Colonic mucosa (tissue), 4 donors: ENCODE data around the gene AARS2. TPM values are rescaled to one million over a fixed set of nuclear protein-coding genes. Genes with fewer than 3 reads are reported as not detected.
"Not testable (repeated sequence)": the region's sequence is repeated elsewhere in the genome, so short reads cannot be mapped to it uniquely, and the experiment has no call there.

ENCODE experiments used
- DNase-seq: peaks from one replicate; pipeline ENCODE4 v3.0.0-alpha.2; 2020
- H3K27ac ChIP-seq: fragments of 200-600 bp; one replicate; pipeline ENCODE4 v1.8.0; 2021
- H3K27me3 ChIP-seq: fragments of 200-600 bp; one replicate; pipeline ENCODE4 v1.8.0; 2021
- H3K36me3 ChIP-seq: fragments of 200-600 bp; one replicate; pipeline ENCODE4 v1.8.0; 2021
- H3K4me1 ChIP-seq: fragments of 200-600 bp; one replicate; pipeline ENCODE4 v1.8.0; 2021; ENCODE audit warnings: mild to moderate bottlenecking
- H3K4me3 ChIP-seq: fragments of 200-600 bp; one replicate; pipeline ENCODE4 v1.8.0; 2021
- H3K9ac ChIP-seq, 2 donors: one replicate each; pipeline ENCODE4 v1.7.0; 2013; ENCODE audit warnings: control low read depth in 2 of 2, low read depth in 2 of 2, low read length in 2 of 2
- H3K9me3 ChIP-seq: fragments of 200-600 bp; one replicate; pipeline ENCODE4 v1.8.0; 2021
- intact Hi-C: fragments of 100-400 bp; cut with DNase I; formaldehyde crosslinking; loops from one replicate; pipeline ENCODE4 v1.14.1; 2022
- total RNA-seq, 2 donors: library from RNA; stranded (reverse); fragmentation: NEBNext Ultra II Directional in 1 of 2; extraction: Animal tissue kit (Norgen Biotek cat#: 25700) in 1 of 2; gene quantifications; one replicate each; pipeline ENCODE4 v1.2.1, GENCODE V29; 2021
- TF ChIP-seq, protein P1 (sequence below): fragments of 200-600 bp; IDR thresholded peaks from one replicate; pipeline ENCODE4 v1.8.0; 2022; ENCODE audit warnings: antibody characterized with exemption, mild to moderate bottlenecking
- donor health status: healthy.
- donor health status: DM: no; HTN: no; CAD: no.
- donor health status: DM: no; HTN: no; CAD: no.

The AARS2 gene
- total RNA-seq, 2 donors from 2014 or later, result 9.0 to 27.7 TPM

DNA sequence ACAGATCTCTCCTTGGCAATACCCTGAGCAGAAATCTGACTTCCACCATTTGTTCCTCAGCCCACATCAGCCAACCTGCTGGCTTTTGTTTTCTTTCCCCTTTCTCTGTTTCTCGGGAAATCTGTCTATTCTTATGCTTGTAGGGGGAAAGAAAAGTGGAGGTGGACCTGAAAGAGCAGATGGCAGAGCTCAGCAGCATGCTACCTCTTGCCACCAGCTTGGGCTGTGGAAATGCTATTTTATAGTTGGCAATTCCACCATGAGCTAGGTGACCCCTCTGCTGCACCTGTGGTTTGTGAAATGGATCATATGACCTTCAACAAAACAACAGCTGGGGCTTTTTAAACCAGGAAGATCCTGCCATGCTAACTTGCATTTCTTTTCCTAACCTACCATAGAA lies 22.5 kb upstream of the AARS2 start:
- no peaks in the 10 kb centered on the region for H3K36me3 ChIP-seq
- intact Hi-C loops, result loop anchor here (10.0 kb wide), 1 partner anchor 241 kb away; no protein-coding TSS in a partner anchor
- no peak for DNase-seq
- no peak overlapping the region for H3K27ac ChIP-seq
- H3K27me3 ChIP-seq, result no peaks in the 10 kb centered on the region
- TF ChIP-seq, protein P1, sequence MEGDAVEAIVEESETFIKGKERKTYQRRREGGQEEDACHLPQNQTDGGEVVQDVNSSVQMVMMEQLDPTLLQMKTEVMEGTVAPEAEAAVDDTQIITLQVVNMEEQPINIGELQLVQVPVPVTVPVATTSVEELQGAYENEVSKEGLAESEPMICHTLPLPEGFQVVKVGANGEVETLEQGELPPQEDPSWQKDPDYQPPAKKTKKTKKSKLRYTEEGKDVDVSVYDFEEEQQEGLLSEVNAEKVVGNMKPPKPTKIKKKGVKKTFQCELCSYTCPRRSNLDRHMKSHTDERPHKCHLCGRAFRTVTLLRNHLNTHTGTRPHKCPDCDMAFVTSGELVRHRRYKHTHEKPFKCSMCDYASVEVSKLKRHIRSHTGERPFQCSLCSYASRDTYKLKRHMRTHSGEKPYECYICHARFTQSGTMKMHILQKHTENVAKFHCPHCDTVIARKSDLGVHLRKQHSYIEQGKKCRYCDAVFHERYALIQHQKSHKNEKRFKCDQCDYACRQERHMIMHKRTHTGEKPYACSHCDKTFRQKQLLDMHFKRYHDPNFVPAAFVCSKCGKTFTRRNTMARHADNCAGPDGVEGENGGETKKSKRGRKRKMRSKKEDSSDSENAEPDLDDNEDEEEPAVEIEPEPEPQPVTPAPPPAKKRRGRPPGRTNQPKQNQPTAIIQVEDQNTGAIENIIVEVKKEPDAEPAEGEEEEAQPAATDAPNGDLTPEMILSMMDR, result no peak
- no peaks in the 10 kb centered on the region for H3K9me3 ChIP-seq
- H3K4me1 ChIP-seq, result no peaks in the 10 kb centered on the region
- no peak overlapping the region for H3K4me3 ChIP-seq
- no peak overlapping the region for H3K9ac ChIP-seq

DNA sequence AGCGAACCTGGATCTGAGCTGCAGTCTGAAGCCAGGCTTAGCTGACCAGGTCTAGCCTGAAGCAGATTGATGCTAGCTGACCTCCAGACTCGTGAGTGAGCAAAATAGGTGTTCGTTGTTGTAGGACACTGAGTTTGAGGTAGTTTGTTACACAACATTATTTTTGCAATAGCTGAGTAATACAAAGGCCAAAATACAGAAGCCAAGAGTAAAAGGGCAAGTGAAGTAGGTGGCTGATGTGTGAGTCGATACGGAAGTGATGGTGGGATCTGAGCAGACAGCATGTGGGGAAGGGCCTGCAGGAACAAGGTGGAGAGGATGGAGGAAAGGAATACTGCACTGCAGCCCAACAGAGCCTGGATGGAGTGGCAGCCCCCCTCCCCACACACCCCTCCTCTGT lies 20.8 kb upstream of the AARS2 start:
- Histone ChIP-seq H3K4me3 (no peak overlapping the region), H3K4me1 (no peaks in the 10 kb centered on the region), H3K36me3 (no peaks in the 10 kb centered on the region), H3K27ac (no peak overlapping the region), H3K9ac (no peak overlapping the region), H3K9me3 (no peaks in the 10 kb centered on the region), H3K27me3 (peaks cover 8% of the 10 kb centered on the region)
- no peak for DNase-seq
- TF ChIP-seq, protein P1, result no peak
- intact Hi-C loops, result loop anchor here (10.0 kb wide), 1 partner anchor 239 kb away; no protein-coding TSS in a partner anchor

DNA sequence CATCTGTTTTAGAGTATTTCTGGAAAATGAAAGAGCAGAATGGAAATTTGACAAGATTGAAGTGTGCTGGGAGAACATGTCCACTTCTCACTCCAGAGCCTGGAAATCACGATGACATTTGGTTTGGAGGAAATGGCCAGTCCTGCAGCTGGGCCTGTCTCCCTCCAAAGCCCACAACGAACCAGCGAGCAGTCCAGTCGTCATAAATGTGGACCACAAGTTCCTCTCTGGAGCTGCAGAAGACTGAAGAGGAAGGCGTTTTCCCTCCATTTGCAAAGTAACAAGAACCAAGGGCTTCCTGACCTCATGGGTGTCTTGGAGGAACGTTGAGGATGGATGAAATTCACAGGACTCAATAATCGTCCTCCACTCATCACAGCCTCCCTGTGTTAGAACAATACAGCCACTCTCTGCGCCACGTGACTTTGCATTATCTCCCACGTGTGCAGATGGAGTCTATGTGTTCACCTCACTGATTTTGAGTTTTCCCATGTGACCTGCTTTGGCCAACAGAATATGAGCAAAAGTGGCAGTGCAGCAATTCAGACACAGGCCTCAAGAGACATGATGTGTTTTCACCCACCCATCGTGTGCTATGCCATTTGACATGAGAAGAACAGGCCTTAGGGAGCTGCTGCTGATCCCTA lies 20.2 kb upstream of the AARS2 start:
- H3K36me3 ChIP-seq, result no peaks in the 10 kb centered on the region
- TF ChIP-seq, protein P1, result no peak
- intact Hi-C loops, result loop anchor here (10.0 kb wide), 1 partner anchor 239 kb away; no protein-coding TSS in a partner anchor
- no peaks in the 10 kb centered on the region for H3K9me3 ChIP-seq
- H3K27me3 ChIP-seq, result peaks cover 8% of the 10 kb centered on the region
- no peak overlapping the region for H3K9ac ChIP-seq
- DNase-seq, result no peak
- H3K27ac ChIP-seq, result no peak overlapping the region
- no peak overlapping the region for H3K4me3 ChIP-seq
- no peaks in the 10 kb centered on the region for H3K4me1 ChIP-seq

DNA sequence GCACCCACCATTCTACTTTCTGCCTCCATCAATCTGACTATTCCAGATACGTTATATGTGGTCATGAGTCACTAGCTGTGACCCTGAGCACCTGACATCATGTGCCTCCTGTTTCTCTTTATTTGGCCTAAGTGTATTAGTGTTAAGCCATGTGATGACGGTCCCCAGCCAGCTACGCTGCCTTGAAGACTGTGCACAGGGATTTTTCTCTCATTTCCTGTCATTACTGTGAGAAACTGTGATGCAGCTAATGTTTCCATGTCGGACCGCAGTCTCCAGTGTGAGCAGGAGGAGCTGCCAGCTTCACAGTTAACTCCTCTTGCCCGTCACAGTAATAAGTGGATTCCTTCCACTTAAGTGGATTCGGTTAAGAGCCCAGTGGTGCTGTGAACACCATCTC lies 19.4 kb upstream of the AARS2 start:
- TF ChIP-seq, protein P1, result no peak
- H3K4me3 ChIP-seq, result no peak overlapping the region
- H3K4me1 ChIP-seq, result no peaks in the 10 kb centered on the region
- H3K9ac ChIP-seq, result no peak overlapping the region
- H3K27ac ChIP-seq, result no peak overlapping the region
- peaks cover 8% of the 10 kb centered on the region for H3K27me3 ChIP-seq
- DNase-seq, result no peak
- no peaks in the 10 kb centered on the region for H3K9me3 ChIP-seq
- H3K36me3 ChIP-seq, result no peaks in the 10 kb centered on the region
- intact Hi-C loops, result loop anchor here (10.0 kb wide), 1 partner anchor 238 kb away; no protein-coding TSS in a partner anchor

DNA sequence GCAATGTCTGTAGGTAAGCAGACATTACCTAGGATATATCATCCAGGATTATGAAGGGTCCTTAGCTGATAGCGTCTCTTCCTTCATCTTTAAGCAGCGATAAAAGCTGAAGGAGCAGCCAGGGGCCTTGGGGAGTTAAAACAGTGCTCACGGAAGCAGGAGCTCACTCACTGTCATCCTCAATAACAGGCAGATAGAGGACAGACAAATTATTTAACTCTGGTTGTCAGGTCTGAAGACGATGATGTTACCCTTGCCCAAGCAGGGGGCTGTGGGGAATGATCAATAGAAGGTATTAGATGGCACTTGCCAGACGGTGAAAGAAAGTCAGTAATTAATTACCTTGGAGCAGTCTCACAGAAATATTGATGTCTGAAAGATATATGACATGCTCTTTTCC lies 16.7 kb upstream of the AARS2 start:
- peaks cover 8% of the 10 kb centered on the region for H3K27me3 ChIP-seq
- no peak overlapping the region for H3K9ac ChIP-seq
- TF ChIP-seq, protein P1, result no peak
- H3K27ac ChIP-seq, result no peak overlapping the region
- H3K4me1 ChIP-seq, result no peaks in the 10 kb centered on the region
- H3K36me3 ChIP-seq, result no peaks in the 10 kb centered on the region
- no peak overlapping the region for H3K4me3 ChIP-seq
- intact Hi-C loops, result loop anchor here (10.0 kb wide), 1 partner anchor 235 kb away; no protein-coding TSS in a partner anchor
- no peaks in the 10 kb centered on the region for H3K9me3 ChIP-seq
- DNase-seq, result no peak

DNA sequence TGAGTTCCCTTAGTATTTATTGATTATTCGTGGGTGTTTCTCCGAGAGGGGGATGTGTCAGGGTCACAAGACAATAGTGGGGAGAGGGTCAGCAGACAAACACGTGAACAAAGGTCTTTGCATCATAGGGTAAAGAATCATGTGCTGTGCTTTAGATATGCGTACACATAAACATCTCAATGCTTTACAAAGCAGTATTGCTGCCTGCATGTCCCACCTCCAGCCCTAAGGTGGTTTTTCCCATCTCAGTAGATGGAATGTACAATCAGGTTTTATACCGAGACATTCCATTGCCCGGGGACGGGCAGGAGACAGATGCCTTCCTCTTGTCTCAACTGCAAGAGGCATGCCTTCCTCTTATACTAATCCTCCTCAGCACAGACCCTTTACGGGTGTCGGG lies 15.1 kb upstream of the AARS2 start:
- H3K27me3 ChIP-seq, H3K9me3 ChIP-seq, H3K9ac ChIP-seq, H3K36me3 ChIP-seq, H3K27ac ChIP-seq, H3K4me3 ChIP-seq, intact Hi-C loops, H3K4me1 ChIP-seq, DNase-seq: not testable (repeated sequence)
